Neutrophil (primary cell): Measurements from ENCODE around the gene TJP3.
A peak's percentile ranks its signal among the peaks of the same experiment; 100 is the strongest.

Experiments
- H3K27ac ChIP-seq: fragments of 200-600 bp; sonication (generic); 2 replicates; pipeline ENCODE4 v1.5.1; 2016; ENCODE audit warnings: mild to moderate bottlenecking, moderate library complexity
- H3K27me3 ChIP-seq: fragments of 200-600 bp; sonication (generic); 2 replicates; pipeline ENCODE4 v1.6.0; 2016; ENCODE audit warnings: mild to moderate bottlenecking
- H3K36me3 ChIP-seq: fragments of 200-600 bp; sonication (generic); 2 replicates; pipeline ENCODE4 v1.5.1; 2017
- H3K4me1 ChIP-seq, 2 experiments: fragments of 200-600 bp in 1 of 2; sonication (generic) in 1 of 2; 1 replicate in 1 of 2; 2 replicates in 1 of 2; pipeline versions ENCODE4 v1.5.1 to v1.6.1; 2013 to 2016; ENCODE audit warnings: low read depth in 1 of 2, low read length in 1 of 2, mild to moderate bottlenecking in 1 of 2, moderate library complexity in 1 of 2; ENCODE audit not compliant: control insufficient read depth in 1 of 2, insufficient read depth in 1 of 2
- H3K4me3 ChIP-seq, 2 experiments: fragments of 200-600 bp in 1 of 2; sonication (generic) in 1 of 2; 1 replicate in 1 of 2; 2 replicates in 1 of 2; pipeline ENCODE4 v1.5.1; 2013 to 2016; ENCODE audit warnings: low read depth in 1 of 2, low read length in 1 of 2, mild to moderate bottlenecking in 1 of 2, moderate library complexity in 1 of 2
- H3K9me3 ChIP-seq: fragments of 200-600 bp; sonication (generic); 2 replicates; pipeline ENCODE4 v1.5.1; 2016
- CTCF ChIP-seq: fragments of 200-600 bp; sonication (generic); IDR thresholded peaks from 2 replicates; pipeline ENCODE4 v1.5.1; 2016; ENCODE audit warnings: antibody characterized with exemption

TJP3 gene

GRCh38 chr19:3687393-3687773 is 20.8 kb upstream of the TJP3 start:
- Histone ChIP-seq H3K4me3 (peak overlapping the region in 1 of 2 experiments; percentile 43), H3K36me3 (peaks cover 7% of the 10 kb centered on the region), H3K4me1 (peaks cover 14% of the 10 kb centered on the region in 2 experiments), H3K9me3 (no peaks in the 10 kb centered on the region), H3K27ac (no peak overlapping the region), H3K27me3 (peaks cover 21% of the 10 kb centered on the region)
- TF ChIP-seq CTCF, result no peak

DNA sequence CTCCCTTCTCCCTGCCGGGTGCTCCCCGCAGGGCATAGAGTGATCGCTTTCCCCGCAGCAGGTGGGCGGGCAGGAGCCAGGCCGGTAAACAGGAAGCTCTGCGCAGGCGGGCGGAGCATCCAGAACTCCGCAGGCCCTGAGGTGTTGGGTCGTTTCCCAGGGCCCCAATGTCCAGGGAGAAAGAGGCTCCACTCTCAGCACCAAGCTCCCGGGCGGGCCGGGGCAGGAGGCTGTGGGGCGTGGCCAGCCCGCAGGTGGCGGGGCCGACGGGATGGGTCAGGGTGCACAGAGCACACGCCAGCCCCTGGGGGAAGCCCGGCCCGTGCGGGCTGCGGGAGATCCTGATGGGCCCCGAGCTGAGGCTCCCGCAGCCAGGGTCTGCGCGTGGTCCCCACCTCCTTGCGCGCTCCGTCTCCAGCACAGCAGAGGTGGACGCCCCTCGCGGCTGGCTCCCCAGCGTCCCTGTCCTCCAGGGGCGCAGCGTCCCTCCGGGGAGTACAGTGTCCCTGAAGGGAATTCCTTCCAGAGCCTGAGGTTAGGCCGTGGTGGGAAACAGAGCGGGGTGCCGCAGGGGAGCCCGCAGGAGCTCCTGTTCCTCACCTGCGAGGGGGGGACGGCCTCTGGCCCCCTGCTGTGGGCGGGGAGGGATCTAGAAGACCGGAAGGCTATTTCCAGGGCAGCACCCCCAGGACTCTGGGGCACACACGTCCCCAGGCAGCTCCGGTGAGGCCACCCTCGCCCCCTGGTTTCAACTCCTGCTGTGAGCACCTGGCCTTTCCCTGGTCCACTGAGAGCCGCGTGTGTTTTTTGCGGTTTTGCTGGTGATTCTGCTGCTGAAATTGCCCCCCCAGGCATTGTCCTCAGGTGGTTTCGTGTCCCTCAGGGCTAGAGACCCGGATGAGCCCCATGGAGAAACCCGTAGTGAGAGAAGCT is 20.1 kb upstream of the TJP3 start:
- peaks cover 7% of the 10 kb centered on the region for H3K36me3 ChIP-seq
- peak overlapping the region in 1 of 2 experiments; percentile 43 for H3K4me3 ChIP-seq
- TF ChIP-seq CTCF, result no peak
- peaks cover 14% of the 10 kb centered on the region in 2 experiments for H3K4me1 ChIP-seq
- H3K9me3 ChIP-seq, result no peaks in the 10 kb centered on the region
- H3K27me3 ChIP-seq, result peaks cover 21% of the 10 kb centered on the region
- no peak overlapping the region for H3K27ac ChIP-seq

GRCh38 chr19:3690551-3691371 is 17.4 kb upstream of the TJP3 start:
- Histone ChIP-seq H3K9me3 (no peaks in the 10 kb centered on the region), H3K36me3 (peaks cover 10% of the 10 kb centered on the region), H3K27ac (no peak overlapping the region), H3K4me3 (no peak overlapping the region), H3K27me3 (peaks cover 21% of the 10 kb centered on the region), H3K4me1 (peaks cover 14% of the 10 kb centered on the region in 2 experiments)
- TF ChIP-seq CTCF, result no peak

GRCh38 chr19:3691372-3691716 is 16.8 kb upstream of the TJP3 start:
- Histone ChIP-seq H3K27ac (no peak overlapping the region), H3K9me3 (no peaks in the 10 kb centered on the region), H3K27me3 (peaks cover 21% of the 10 kb centered on the region), H3K4me1 (peaks cover 14% of the 10 kb centered on the region in 2 experiments), H3K4me3 (no peak overlapping the region), H3K36me3 (peaks cover 14% of the 10 kb centered on the region)
- no peak for TF ChIP-seq CTCF

GRCh38 chr19:3691726-3692125 is 16.5 kb upstream of the TJP3 start:
- Histone ChIP-seq H3K4me1 (peaks cover 14% of the 10 kb centered on the region in 2 experiments), H3K9me3 (no peaks in the 10 kb centered on the region), H3K4me3 (no peak overlapping the region), H3K36me3 (peaks cover 14% of the 10 kb centered on the region), H3K27me3 (peaks cover 21% of the 10 kb centered on the region), H3K27ac (no peak overlapping the region)
- no peak for TF ChIP-seq CTCF
